GM23248 (cell line): ENCODE measurements around the gene ZNF514.

Experiments used
- EZH2 ChIP-seq: fragments of 200-600 bp; sonication (generic); IDR thresholded peaks from 2 replicates; pipeline ENCODE4 v1.6.1; 2018; ENCODE audit warnings: antibody characterized with exemption, mild to moderate bottlenecking; ENCODE audit not compliant: insufficient read depth, poor library complexity, severe bottlenecking
- EZH2phosphoT487 ChIP-seq: fragments of 200-600 bp; sonication (generic); IDR thresholded peaks from 2 replicates; pipeline ENCODE4 v1.6.1; 2018; ENCODE audit warnings: antibody characterized with exemption, moderate library complexity, mild to moderate bottlenecking, low read depth; ENCODE audit not compliant: insufficient read depth

DNA sequence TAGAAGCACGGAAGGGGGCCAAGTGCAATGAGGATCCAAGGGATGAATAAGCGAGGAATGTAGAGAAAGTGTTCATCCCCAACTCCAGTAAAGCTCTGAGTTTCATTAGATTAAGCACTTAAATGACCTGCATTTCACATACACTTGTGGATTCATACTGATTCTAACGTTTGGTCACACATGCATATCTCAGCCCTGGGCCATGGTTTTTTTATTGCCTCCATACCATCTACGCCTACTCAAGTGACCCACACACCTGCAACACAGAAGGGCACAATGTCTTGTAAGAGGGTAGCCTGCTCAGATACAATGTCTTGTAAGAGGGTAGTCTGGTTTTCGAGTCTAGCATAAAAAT lies 37.5 kb downstream of the ZNF514 start:
- TF ChIP-seq EZH2phosphoT487, result no peak
- TF ChIP-seq EZH2, result no peak
